ENCODE results near the gene DCTN5.

The DCTN5 gene

DNA sequence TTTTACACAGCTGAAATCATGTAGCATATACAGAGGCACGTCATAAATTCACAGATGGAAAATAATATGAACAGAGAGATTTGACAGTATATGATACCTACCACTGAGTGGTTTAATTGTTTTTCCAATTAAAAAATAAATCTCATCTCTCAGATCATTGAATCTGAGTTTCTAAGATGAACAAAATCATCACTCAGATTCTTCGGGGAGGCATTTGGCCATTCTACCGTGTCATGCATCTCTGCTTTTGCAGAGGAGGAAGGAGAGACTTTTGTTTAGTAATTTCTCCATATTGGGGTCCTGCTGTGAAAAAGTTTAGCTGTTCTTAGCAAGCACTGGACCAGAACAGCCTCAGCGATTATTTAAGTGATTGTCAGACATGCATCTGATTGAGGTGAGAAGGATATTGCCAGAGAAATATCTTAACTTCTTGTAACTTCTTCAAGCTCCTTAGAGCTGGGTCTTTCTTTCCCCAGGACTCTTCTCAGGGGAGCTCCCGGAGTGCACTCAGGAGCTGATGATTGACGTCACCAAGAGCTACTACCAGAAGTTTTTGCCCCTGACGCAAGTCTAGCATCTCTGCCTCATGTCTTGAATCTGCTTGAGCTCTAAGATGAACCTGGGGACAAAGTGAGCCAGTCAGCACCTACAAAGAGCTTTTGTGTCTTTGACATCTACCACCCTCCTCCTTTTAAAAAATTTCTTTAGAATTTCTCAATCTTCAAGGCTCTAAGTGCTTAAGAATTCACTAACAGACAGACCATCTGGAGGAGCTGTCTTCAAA, 25.5 kb downstream of the DCTN5 start:
- no peak for DNase-seq

- no peak for DNase-seq
These were observed 26.0 kb downstream of the DCTN5 start for GRCh38 chr16:23667355-23667659.

- DNase-seq: no peak
These were observed 27.0 kb downstream of the DCTN5 start for GRCh38 chr16:23668225-23668624.

GRCh38 chr16:23668873-23669272, 27.6 kb downstream of the DCTN5 start:
- DNase-seq: no peak

GRCh38 chr16:23670137-23670776, 29.0 kb downstream of the DCTN5 start:
- DNase-seq: no peak

GRCh38 chr16:23673971-23674614, 32.8 kb downstream of the DCTN5 start:
- DNase-seq: no peak

- no peak for DNase-seq
These were observed 35.7 kb downstream of the DCTN5 start for GRCh38 chr16:23676924-23677480.

- peak; percentile 47 for DNase-seq
These were observed 37.4 kb downstream of the DCTN5 start, which contains the start of gene PLK1 for GRCh38 chr16:23678430-23679273. Gene PLK1, plus strand, starts transcription at chr16:23678889. Its CDS starts 44 bp downstream, at chr16:23678933.

DNA sequence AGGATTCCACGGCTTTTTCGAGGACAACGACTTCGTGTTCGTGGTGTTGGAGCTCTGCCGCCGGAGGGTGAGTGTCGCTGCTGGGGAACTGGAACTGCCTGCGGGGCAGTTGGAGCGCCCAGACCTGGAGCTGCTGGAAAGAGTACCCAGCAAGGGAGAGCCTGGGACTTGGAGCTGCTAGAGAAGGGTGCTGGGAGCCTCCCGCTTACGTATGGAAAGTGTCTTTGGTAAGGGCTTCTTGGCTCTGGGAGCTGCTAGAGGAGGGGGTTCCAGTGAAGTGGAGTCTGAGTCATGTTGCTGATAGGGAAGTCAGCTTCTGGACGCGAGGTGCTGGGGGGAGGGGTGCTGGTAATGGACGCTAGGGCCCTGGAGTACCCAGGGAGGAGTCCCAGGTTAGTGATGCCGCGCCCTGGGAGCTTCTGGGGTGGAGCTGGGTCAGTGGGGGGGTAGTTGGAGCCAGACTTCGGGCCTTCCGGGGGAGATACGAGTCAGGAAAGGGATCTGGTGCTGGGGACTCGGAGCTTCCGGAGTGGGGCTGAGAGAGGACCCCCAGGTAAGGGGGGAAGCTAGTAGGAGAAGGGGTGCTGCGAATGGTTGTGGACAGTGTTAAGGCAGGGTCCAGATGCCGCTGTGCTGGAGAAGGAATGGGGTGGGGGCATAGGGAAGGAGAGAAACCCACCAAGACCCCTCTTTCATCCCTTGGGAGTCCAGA, 38.2 kb downstream of the DCTN5 start:
- DNase-seq: no peak

GRCh38 chr16:23679986-23680336, 38.7 kb downstream of the DCTN5 start:
- no peak for DNase-seq

GRCh38 chr16:23682181-23682580, 40.9 kb downstream of the DCTN5 start:
- DNase-seq: no peak

DNA sequence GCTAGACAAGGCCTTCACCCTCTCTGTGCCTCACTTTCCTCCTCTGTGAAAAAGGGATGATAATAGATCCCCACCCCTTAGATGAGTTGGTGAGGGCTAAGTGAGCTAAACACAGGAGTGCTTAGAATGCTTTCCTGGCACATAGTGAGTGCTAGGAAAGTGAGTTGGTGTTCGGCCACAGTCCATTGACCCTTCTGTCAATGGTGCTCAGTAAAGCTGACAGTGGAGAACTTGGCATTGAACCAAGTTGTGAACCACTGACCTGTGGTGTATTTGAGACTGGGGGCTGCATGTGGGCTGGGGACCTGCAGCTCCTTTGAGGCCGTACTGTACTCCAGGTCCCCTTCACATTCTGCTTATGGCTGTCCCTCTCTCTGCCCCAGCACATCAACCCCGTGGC, 42.2 kb downstream of the DCTN5 start:
- no peak for DNase-seq

- no peak for DNase-seq
These were observed 46.0 kb downstream of the DCTN5 start for GRCh38 chr16:23687034-23687808.

GRCh38 chr16:23689442-23690187, 48.3 kb downstream of the DCTN5 start:
- no peak for DNase-seq

DNA sequence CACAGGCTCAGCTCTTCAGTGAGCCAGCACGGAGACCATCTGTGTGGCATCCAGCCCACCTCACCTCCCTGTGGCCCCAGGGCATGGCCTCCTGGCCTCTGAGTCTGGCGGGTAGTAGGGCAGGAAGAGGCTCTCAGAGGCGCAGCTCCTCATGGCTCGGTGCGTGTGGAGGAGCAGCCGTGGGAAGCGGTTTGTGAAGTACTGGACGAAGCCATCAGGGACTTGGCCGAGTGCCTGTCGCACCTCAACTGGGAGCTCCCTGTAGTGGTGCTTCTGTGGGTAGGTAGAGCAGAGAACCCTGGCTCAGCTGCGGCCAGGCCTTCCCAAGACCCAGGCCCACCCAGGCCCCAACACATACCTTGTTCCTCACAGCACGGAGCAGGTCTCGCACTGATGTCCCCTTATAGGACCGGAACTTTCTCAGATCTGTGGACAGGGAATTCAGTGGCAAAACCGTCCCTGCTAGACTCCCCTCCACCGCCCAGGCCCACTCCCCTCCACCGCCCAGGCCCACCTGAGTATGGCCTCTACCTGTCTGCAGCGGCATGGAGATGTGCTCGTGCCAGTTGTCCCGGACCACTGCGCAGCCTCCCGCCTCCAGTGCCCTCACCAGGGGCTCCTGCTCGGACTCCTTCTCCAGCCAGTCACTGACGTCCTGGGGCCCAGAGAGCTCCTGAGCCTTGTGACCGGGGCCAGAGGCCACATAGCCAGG, 49.7 kb downstream of the DCTN5 start:
- no peak for DNase-seq

- no peak for DNase-seq
These were observed 50.4 kb downstream of the DCTN5 start for GRCh38 chr16:23691483-23692189.

- no peak for DNase-seq
These were observed 51.0 kb downstream of the DCTN5 start for GRCh38 chr16:23692190-23692837.

DNA sequence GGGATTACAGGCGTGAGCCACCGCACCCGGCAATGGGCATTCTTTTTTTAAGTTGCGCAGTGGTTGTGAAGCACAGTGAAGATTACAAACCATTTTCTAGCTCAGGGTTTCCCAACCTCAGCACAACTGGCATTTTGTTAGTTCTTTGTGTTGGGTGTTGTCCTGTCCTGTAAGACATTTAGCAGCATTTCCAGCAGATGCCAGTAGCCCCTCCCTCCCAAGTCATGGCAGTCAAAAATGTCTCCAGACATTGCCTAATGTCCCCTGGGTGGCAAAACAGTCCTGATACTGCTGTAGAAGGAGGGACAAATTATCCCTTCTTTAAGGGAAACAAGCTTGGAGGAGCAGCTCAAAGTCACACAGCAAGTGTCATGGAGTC, 53.0 kb downstream of the DCTN5 start:
- DNase-seq: no peak

Measured in NCI-H748 treated with DMSO at 0.1 percent for 48 hours (cell line).